Pulmonary artery endothelial cell (primary cell): ENCODE results near the gene PLB1. TPM values are rescaled to one million over a fixed set of nuclear protein-coding genes. Genes with fewer than 3 reads are reported as not detected.

Experiments
- DNase-seq: peaks from one replicate; pipeline ENCODE4 v3.0.0-alpha.2; 2011; ENCODE audit warnings: low read depth, low spot score
- total RNA-seq: library from RNA; depleted of rRNA; stranded (reverse); fragments of >200 nt; gene quantifications from 2 replicates; pipeline ENCODE4 v1.2.3, GENCODE V29; 2014

Gene PLB1
- total RNA-seq, 1 donor from 2014 or later = 0.46 TPM

DNA sequence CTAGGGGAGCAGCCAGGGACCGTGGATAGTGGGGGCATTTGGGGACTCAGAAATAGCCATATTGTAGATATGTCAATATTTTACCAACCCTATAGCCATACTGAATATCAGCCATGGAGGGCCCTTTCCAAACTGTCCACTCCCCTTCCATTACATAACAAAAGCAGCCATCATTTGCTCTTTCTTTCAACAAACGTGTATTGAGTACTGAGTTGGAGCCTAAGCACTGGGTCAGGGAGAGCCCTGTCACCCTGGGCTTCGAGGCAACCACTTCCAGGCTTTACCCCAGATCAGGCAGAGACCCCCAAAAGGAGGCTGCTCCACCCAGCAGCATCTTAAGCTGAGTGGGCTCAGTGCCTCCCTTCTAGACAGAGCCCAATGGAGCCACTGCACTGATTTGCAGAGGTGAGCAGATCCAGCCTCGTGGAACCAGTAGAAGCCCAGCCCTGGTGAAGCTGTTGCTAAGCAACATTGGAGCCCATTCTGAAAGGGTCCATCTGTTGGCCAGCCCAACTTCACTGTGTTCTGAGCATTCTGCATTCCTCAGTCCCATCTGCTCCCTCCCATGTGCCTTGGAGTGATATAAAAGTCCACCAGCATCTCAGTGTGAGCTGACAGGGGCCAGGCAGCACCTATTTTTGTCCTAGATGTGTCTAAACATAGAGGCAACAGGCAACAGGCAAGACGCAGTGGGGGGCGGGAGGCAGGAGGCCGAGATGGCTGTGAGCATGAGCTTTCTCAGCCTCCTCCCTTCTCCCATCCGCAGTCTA is 112.1 kb downstream of the PLB1 start:
- DNase-seq = no peak

DNA sequence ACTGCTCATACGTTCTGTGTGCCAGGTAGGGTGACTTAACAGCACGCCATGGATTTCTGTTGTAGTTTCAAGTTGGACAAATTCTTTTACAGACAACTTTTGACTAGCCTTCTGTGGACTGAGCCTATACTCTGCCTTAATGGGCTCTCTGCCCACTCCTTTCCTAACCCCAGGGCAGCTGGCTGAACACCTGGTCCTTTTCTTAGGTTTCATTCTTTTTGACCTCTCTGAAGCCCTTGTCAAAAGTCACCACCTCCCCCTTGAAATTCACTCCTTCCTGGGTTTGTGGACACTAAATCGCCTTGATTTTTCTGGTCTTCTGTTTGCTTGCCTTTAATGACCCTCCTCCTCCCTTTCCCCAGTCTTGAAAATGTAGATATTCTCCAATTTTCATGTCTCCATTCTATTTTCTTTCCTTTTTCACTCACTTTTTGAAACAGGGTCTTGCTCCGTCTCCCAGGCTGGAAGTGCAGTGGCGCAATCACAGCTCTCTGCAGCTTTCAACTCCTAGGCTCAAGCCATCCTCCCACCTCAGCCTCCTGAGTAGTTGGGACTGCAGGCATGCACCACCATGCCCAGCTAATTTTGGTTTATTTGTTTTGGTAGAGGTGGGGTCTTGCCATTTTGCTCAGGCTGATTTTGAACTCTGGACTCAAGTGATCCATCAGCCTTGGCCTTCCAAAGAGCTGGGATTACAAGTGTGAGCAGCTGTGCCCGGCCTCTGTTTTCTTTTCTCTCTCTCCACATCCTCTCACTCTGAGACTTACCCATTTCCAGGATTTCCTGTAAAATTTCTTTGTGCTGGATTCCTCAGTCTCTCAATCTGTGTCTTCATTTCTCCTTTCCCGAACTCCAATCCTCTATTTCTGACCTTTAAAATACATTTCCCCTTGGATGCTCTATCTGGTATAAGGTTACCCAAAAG is 112.9 kb downstream of the PLB1 start:
- no peak for DNase-seq

DNA sequence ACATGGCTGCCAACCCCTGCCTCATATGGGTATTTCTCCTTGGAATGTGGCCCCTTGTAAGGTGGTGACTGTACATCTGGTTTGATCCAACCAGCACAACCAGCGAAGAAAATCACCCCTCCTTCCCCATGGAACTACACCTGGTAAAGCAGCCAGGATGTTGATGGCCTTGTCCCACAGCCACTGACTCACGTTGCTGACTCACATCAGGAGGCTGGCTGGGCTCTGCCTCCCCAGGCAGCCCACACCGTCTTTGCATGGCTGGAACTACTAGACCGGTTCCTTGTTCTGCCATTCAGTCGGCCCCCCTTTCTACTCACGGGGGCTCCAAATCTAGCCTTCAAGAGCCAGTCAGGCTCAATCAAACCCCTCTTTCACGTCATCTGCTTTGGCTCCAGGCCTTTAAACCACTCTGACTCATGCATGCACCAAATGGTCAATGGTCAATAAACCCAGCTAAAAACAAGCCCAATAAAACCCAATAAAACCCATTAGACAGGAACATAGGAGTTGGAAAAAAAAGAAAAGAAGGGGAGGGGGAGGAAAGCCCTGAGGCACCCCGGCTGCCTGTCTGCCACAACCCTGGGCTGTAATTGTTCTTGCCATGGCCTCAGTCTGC is 114.8 kb downstream of the PLB1 start:
- DNase-seq = peak; percentile 74

DNA sequence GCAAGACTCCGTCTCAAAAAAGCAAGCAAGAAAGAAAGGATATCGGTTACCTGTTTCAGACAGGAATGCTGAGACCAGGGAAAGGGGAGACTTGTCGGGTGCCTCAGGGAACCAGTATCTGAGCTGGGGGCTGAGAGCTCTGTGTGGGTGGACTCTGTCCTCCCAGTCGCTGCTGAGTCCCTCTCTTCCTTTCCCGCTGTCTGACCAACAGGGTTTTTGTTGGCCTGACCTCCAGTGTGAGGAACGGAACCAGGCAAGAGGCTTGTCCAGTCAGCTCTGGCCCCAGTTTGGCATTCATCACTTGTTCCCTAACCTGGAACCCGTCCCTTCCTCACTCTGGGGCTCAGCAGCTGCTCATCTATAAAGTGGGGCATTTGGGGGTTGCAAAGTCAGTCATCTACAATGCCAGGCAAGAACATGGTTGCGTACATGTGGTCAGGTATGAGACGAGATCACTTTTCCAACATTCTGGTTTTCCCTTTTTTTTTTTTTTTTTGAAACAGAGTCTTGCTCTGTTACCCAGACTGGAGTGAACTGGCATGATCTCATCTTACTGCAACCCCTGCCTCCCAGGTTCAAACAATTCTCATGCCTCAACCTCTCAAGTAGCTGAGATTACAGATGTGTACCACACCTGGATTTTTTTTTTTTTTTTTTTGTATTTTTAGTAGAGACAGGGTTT is 116.4 kb downstream of the PLB1 start:
- DNase-seq = no peak

DNA sequence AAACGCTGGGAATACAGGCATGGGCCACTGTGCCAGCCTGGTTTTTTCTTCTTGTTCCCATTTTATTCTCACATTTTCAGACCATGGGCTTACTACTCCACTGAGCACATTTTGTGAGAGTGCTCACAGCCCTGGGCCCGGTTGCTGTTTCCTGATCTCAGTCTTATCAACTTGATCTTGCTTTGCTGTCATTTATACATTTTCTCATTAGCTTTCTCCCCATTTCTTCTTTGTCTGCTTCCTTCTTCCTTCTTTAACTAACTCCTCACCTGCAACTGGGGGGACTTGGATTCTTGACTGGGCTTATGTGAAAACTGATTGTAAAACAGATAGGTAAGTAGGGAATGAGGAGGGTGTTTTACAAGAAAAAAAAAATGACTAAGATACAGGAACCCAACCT is 117.3 kb downstream of the PLB1 start:
- DNase-seq = no peak

DNA sequence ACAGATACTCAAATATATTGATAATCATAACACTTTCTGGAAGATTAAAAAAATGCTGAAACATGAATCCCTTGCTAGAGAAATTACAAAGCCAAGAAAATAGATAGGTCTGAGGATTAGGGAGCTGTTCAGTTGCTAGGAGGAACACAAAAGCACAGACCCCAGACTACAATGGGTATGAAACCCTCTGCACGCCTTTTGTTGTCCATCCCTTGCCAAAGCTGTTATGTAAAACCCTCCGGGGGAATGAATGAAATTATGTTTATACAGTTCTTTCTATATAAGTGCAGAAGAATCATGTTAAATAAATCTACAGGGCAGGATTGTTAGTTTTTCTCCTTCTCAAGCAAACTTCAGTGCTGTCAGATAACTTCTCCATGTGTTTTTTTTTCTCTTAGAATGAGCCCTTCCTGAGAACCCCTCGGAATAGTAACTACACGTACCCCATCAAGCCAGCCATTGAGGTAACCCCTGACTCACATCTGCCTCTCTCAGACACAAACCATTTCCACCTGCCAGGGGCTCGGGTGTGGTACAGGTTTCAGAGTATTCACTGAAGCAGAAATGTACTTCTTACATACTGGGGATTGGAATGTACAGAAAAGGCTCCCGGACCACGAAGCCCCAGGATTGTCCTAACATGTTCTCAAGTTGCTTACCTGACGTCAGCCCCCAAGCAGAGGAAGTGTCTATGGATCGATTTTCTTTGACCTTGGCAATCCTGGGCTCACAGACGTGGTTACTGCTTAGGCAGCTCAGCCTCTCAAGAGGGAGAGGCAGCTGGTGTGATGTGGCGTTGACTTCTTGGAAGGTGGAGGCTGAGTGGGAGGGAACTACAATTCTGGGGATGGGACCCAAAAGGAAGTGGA is 118.0 kb downstream of the PLB1 start:
- DNase-seq = no peak

DNA sequence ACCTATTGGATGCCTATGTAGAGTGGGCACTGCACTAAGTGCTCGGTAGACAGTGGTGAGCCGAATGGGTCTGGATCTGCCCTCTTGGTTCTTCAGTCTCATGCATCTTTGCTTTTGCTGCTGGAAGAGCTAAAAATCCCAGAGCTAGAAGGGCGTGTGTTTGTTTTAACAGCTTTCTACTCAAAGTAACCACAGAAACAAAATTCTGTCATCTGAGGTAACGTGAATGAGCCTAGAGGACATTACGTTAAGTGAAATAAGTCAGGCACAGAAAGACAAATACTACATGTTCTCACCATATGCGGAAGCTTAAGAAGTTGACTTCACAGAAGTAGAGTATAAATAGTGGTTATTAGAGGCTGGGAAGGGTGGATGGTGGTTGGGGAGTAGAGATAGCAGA is 119.8 kb downstream of the PLB1 start:
- no peak for DNase-seq

DNA sequence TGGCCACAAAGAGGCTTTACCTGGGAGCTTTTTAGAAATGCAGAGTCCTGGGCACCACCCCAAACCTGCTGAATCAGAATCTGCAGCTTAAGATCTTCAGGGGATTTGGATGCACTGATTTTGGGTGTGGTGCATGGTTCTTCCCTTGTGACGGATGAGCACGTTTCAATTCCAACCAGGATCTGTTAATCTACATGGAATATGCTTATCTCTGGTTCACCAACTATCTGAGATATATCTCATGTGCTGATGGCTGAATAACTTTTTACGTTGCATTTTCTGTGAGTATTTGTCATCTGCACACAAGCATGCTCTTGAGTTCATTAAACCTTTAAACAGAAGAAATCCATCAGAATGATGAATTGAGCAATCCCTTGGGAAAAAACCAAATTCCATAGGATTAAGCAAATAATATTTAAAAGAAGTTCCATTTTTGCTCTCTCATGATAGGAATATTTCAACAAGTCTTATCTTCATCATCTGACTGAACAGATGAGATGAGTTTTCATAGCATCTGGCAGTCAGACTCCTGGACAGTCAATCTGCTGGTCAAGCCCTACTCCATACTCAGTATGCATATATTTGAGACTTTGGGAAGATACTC is 120.6 kb downstream of the PLB1 start:
- no peak for DNase-seq

DNA sequence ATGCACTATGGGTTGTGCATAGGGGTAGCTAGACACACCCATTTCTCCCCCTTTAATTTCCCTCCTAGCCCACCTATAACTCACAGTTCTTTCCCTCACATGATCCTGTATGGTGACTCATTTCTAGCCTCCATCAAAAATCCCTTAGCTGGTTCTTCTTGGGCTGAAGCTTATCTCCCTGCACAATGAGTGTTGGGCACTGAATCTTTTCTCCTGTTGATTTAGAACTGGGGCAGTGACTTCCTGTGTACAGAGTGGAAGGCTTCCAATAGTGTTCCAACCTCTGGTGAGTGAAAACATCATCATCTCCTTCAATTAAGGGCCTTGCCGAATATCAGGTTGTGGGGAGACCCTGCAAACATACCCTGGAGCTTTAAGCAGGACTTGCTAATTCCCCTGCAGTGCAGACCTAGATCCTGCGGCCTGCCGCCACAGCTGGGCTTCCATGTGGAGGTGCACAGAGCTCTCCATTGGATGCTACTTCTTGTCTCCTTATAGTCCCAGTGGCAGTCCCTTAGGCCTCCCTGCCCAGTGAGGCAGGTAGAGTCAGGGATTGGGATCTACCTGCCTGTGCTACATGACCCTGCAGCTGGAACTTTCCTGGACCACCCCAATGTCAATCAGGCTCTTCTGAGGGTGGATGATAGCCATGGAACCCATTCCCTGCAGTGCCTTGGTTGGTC is 121.8 kb downstream of the PLB1 start:
- DNase-seq = no peak

DNA sequence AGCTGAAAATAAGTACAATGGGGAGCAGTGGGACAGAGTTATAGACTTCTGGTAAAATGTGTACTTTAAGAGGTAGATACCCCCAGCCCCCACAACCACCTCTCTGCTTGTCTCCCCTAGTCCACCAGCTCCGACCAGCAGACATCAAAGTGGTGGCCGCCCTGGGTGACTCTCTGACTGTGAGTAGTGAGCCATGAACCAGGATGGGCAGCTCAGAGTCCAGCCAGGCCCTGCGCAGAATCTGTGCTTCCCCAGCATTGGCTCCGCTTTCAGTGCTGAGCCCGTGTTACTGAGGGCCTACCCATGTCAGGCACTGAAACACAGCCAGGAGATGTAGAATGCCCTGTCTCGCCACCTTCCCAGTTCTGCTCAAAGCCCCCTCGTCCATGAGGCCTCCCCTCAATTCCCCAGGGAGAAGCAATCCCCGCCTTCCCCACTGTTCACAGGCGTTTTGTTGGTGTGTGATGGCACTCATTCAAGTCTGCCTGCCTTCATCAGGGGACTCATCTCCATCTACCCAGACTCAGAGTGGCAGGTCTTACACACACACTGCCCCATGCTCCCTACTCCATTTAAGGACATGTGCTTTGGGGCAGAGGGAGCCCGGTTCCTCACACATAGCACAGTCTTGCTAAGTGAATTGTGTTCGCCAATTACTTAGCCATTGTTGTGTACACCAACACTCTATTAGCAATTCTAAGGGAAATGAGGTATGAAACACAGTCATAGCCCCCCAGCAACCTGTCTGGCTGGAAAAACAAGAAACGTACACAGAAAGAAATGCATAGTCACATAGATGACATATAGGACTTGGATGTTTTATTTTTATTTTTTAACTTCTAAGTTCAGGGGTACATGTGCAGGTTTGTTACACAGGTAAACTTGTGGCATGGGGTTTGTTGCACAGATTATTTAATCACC is 122.6 kb downstream of the PLB1 start:
- no peak for DNase-seq

DNA sequence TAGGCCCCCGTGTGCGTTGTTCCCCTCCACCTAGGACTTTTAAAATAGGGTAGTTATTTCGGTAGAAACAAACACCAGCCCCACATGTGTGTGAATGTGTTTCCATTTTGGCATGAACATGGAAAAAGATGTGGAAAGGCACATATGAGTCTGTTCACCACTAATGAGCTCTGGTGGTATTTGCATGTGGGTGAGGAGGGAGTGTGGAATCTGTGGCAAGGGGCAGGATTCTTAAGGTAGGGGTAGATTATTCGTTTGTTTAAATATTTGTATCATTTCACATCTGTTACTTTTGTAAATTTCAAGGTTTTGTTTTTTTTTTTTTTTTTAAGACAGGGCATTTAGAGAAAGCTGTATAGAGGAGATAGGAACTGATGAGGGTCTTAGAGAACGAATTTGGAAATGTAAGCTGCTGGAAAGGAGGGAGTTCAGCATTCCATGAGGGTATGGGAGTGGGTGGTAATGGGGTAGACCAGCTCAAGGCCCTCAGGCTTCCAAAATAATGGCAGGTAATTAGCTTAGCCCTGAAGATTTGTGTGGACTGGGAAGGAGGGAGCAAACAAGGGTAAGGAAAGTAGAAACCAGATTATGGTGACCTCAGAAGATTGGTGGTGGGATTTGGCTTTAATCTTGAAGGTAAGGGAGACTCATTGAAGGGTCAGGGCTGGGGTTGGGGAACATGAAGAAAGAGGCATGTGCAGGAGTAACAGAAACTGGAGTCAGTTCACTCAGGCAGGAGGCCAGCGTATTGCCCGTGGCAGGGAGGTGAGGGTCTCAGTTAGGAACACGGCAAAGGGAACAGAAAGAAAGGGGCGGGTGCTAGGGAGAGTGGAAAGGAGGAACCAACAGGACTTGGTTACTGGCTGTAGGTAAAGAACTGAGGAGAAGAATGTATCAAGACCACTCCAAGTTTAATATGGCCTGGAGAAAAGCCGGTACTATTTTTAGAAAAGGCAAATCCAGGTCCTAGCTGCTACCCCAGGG is 123.6 kb downstream of the PLB1 start:
- no peak for DNase-seq

DNA sequence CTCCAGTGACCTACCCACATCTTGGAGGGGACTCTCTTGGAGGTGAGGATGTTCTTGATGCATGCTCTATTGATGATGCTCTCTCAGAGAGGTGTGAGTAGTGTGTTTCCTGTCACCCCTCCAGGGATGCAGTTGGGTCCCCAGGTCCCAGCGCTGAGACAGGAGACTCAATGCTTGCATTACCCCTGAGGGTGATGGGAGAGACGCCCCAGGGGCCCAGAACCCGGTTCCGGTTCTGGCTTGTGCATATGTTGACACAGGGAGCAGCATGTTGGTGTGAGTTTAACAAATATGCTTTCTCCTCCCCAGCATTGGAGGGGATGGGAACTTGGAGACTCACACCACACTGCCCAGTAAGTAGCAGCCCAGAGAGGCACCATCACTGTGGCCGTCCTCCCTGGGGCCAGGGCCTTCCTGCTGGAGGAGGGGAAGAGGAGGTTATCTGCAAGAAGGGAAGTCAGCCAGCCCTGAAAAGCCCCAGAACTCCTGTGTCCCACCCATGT is 124.5 kb downstream of the PLB1 start:
- DNase-seq = no peak

DNA sequence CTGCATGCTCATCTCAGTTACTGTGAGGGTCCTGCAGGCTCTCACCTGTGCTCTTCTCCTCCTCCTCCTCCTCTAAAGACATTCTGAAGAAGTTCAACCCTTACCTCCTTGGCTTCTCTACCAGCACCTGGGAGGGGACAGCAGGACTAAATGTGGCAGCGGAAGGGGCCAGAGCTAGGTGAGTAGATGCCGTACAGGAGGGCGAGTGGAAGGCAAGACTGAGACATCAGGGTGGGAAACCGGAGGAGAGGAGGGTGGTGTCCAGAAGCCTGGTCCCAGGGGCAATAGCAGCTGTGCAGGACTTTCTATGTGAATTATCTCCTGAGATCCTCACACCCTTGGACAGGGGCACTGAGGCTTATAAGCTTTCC is 124.9 kb downstream of the PLB1 start:
- DNase-seq = no peak

DNA sequence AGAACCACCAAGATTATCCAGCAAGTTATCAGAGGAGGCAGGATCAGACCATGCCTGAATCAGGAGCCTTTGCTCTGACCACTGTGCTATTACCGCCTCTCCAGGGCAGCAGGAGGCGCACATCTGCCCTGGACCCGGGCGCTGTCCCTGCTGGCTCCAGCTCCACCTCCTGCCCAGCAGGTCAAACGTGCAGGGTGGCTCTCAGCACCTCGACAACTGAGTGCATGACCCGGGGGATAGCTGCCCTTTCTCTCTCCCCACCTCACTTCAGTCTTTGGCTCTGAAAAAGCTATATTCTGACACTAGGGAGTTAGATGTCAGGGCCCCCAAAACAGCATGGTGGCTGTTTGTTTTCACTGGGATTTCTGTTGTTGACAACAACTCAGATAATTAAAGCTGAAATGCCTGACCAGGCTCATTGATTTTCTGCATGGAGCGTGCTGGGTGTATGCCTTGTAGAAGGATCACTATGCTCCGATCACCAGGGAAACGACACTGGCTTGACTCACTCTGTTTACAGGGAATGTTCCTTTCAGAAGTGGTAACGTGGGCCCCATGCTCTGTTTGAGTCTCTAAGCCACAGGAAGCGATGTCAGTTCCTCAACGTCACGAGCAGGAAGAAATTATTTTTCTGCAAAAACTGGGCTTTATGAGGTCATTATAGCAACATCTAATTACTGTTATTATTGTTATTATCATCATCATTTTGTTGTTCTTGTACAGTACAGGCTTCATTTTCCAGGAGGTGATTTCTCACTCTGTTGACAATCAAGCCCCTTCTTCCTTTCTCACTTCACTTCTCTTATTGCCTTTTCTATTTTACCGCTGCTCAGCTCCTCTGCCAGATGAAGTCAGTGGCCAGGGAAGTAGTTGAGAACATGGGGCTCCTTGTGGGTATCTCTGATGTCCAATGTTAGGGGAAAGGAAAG is 125.6 kb downstream of the PLB1 start:
- DNase-seq = peak; percentile 99

DNA sequence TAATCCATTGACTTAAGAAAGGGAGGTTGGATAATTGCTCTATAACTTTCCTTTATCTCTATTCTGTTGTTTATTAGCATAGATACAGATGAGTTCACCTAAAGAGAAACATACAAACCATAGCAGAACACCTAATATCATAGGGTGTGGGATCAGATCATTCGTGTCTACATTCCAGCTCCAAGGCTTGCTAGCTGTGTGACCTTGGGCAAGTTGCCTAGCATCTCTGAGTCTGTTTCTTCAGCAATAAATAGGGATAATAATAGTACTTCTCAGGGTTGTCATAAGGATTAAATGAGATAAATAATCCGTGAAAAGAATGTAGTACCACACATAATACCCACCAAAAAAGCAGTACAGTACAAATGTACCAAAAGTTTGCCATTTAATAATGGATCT is 126.2 kb downstream of the PLB1 start:
- DNase-seq = no peak
